ENCODE data around the gene LAMA4. TPM values are rescaled to one million over a fixed set of nuclear protein-coding genes. Genes with fewer than 3 reads are reported as not detected.

Gene LAMA4
- total RNA-seq, 4 donors from 2014 or later, result 229 to 524 (median 468) TPM

DNA sequence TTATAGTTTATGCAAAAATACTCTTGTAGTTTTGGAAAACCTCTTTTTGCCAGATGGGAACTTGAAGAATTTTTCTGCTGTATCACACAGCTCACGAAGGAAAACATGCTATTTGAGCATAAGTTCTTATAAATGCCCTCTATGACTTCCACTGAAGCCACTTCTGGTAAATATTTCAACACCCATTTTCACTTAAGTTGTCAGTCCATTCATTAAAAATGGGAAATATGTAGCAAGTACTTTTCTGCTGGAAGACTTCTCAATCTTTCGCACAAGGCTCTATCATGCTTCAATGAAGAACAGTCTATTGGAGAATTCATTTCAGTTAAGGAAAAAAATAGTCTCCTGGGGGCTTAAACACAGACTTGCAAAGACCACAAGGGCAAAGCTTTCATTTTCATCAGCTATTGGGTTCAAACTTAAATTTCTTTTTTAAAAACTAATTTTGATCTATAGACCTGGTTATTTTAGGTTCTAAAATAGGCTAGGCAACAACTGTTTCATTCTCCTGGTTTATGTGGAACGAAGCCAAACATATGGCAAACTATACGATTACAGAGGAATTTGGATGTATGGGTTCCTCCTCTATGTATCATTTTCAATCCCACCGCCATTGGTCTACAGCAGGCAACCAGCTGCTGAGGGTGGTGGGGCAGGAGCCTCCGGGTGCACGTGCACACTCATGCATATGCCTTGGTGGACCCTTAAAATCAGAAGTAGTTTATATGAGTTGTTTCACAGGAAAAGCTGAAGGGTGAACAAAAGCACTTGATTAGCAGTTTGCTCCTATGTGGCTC, 38.7 kb downstream of the LAMA4 start:
- Histone ChIP-seq H3K4me1 (peaks cover 0 to 80% (median 21%) of the 10 kb centered on the region in 4 donors), H3K27me3 (no peaks in the 10 kb centered on the region), H3K9me3 (no peaks in the 10 kb centered on the region), H3K27ac (peak overlapping the region in 3 of 4 donors; percentile 22 to 46 (median 38)), H3K36me3 (peaks cover 0 to 24% (median 2%) of the 10 kb centered on the region in 3 donors), H3K4me3 (no peak overlapping the region)
- 63 to 73% methylated on average over 7 of the region's 7 CpGs for WGBS, 2 donors
- DNase-seq (ENCODE audit: low spot score in 2 of 2), result no peak
- TF ChIP-seq, protein P1, sequence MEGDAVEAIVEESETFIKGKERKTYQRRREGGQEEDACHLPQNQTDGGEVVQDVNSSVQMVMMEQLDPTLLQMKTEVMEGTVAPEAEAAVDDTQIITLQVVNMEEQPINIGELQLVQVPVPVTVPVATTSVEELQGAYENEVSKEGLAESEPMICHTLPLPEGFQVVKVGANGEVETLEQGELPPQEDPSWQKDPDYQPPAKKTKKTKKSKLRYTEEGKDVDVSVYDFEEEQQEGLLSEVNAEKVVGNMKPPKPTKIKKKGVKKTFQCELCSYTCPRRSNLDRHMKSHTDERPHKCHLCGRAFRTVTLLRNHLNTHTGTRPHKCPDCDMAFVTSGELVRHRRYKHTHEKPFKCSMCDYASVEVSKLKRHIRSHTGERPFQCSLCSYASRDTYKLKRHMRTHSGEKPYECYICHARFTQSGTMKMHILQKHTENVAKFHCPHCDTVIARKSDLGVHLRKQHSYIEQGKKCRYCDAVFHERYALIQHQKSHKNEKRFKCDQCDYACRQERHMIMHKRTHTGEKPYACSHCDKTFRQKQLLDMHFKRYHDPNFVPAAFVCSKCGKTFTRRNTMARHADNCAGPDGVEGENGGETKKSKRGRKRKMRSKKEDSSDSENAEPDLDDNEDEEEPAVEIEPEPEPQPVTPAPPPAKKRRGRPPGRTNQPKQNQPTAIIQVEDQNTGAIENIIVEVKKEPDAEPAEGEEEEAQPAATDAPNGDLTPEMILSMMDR (IDR thresholded peaks at IDR 0.05), result no peak
- TF ChIP-seq EP300 (IDR thresholded peaks at IDR 0.05), result no peak
- no peak for TF ChIP-seq POLR2A (IDR thresholded peaks at IDR 0.05)

DNA sequence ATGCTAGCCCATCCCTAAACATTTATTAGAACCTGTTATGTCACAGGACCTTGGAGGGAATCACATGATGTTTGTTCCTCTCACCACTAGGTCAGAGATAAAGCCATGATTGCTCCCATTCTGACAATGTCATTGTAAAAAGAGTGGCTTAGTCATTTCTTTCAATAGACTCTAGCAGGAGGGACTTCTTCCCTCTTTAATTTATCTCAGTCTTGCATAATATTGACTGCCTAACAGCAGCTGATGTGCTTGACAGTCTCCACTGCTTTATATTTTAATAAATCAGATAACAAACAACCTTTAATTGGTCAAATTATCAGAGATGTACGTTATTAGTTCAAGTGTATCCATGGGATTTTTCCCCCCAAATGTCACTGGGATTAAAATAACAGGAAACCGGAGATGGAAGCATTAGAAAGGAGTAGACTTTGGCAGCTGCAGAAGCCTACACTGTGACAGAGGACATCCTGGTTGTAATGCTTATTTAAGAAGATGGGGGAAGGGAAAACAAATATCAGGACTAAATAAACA, 39.6 kb downstream of the LAMA4 start:
- H3K36me3 ChIP-seq, result peaks cover 0 to 26% (median 2%) of the 10 kb centered on the region in 3 donors
- no peaks in the 10 kb centered on the region for H3K27me3 ChIP-seq
- no peak for DNase-seq (ENCODE audit: low spot score in 2 of 2)
- TF ChIP-seq POLR2A (IDR thresholded peaks at IDR 0.05), result no peak
- no peak for TF ChIP-seq EP300 (IDR thresholded peaks at IDR 0.05)
- TF ChIP-seq, protein P1 (IDR thresholded peaks at IDR 0.05), result no peak
- H3K9me3 ChIP-seq, result no peaks in the 10 kb centered on the region
- H3K4me1 ChIP-seq, result peaks cover 0 to 78% (median 21%) of the 10 kb centered on the region in 4 donors
- WGBS, 2 donors, result 23 to 26% methylated on average over 2 of the region's 2 CpGs
- no peak overlapping the region for H3K4me3 ChIP-seq
- peak overlapping the region in 2 of 4 donors; percentile 38 to 46 for H3K27ac ChIP-seq

DNA sequence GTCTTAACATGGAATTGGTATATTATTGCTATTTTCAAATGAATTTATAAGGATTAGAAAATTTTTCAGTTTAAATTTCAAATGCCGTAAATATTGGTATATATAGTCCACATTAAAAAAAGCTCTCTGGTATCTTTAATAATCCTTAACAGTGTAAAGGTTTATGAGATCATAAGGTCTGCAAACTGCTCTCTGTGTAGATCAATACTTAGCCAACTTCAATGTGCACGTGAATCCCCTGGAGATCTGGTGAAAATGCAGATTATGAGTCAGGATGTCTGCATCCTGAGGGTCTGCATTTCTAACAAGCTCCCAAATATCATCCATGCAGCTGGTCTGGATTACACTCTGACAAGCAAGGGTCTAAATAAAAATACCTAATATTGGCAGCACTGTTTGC, 43.5 kb downstream of the LAMA4 start:
- no peak overlapping the region for H3K4me3 ChIP-seq
- peaks cover 0 to 34% (median 2%) of the 10 kb centered on the region in 3 donors for H3K36me3 ChIP-seq
- no peaks in the 10 kb centered on the region for H3K27me3 ChIP-seq
- no peaks in the 10 kb centered on the region for H3K9me3 ChIP-seq
- peaks cover 0 to 82% (median 23%) of the 10 kb centered on the region in 4 donors for H3K4me1 ChIP-seq
- WGBS, 2 donors, result 58 to 62% methylated on average over 2 of the region's 2 CpGs
- peak overlapping the region in 2 of 4 donors; percentile 9 to 69 for H3K27ac ChIP-seq
- TF ChIP-seq, protein P1 (IDR thresholded peaks at IDR 0.05), result no peak
- TF ChIP-seq EP300 (IDR thresholded peaks at IDR 0.05) (no peak), POLR2A (IDR thresholded peaks at IDR 0.05) (no peak)
- DNase-seq (ENCODE audit: low spot score in 2 of 2), result no peak

DNA sequence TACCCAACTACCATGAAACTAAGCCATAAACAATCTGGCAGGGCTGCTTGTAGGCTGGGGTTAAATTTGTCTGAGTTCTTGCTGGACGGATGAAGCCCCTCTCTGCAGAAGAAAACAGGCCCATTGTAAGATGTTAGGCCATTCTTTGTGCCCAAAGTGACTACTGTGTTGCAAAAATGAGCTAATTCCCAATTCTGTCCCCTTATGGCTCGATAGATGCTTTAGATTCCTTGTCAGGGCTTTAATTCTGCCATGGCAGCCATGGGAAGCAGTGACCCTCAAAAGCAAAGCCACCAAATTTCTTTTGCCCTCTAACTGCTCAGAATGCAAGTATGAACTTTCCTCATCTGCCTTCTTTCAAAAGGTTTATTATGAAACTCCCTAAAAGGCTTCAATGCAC, 45.2 kb downstream of the LAMA4 start:
- Histone ChIP-seq H3K27me3 (no peaks in the 10 kb centered on the region), H3K27ac (peak overlapping the region in 2 of 4 donors; percentile 51 to 69), H3K4me1 (peaks cover 1 to 82% (median 29%) of the 10 kb centered on the region in 4 donors), H3K9me3 (no peaks in the 10 kb centered on the region), H3K36me3 (peaks cover 0 to 37% (median 0%) of the 10 kb centered on the region in 3 donors), H3K4me3 (no peak overlapping the region)
- no peak for TF ChIP-seq EP300 (IDR thresholded peaks at IDR 0.05)
- TF ChIP-seq, protein P1 (IDR thresholded peaks at IDR 0.05), result no peak
- TF ChIP-seq POLR2A (IDR thresholded peaks at IDR 0.05), result no peak
- no peak for DNase-seq (ENCODE audit: low spot score in 2 of 2)
- 38 to 40% methylated on average over 2 of the region's 2 CpGs for WGBS, 2 donors

DNA sequence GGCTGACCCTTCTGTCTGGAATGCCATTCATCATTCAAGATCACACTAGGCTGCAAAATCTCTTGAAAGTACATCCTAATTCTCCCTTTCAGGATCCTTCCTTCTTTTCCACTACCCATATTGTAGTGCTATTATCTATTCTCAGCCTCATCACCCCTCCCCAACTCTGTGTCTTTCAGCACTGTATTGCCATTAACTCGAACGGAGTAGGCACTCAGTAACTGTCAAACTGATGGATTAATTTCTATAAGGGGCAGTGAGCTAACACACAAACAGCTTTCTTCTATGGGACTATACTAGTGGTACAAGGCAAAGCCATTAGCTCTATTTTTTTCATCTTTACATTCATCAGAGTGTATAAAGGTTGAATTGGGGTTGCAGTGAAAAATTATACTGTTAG, 46.6 kb downstream of the LAMA4 start:
- 34 to 39% methylated on average over 2 of the region's 2 CpGs for WGBS, 2 donors
- H3K4me1 ChIP-seq, result peaks cover 2 to 82% (median 38%) of the 10 kb centered on the region in 4 donors

More for the DNA sequence above, 46.6 kb downstream of the LAMA4 start:
- TF ChIP-seq POLR2A (IDR thresholded peaks at IDR 0.05) (no peak), EP300 (IDR thresholded peaks at IDR 0.05) (no peak)
- TF ChIP-seq, protein P1 (IDR thresholded peaks at IDR 0.05), result no peak
- DNase-seq (ENCODE audit: low spot score in 2 of 2), result no peak
- Histone ChIP-seq H3K27ac (peak overlapping the region in 3 of 4 donors; percentile 5 to 92 (median 30)), H3K36me3 (peaks cover 0 to 27% (median 0%) of the 10 kb centered on the region in 3 donors), H3K4me3 (no peak overlapping the region), H3K9me3 (no peaks in the 10 kb centered on the region), H3K27me3 (no peaks in the 10 kb centered on the region)
